PC-9 (cell line): ENCODE measurements around the gene PARK7. TPM values are rescaled to one million over a fixed set of nuclear protein-coding genes. Genes with fewer than 3 reads are reported as not detected.

Source experiments
- BruUV-seq: library from RNA; stranded (reverse); fragments of 400-500 nt; replicated peaks from 2 replicates; lab custom pipeline; 2021; lab: Mats Ljungman, UMichigan
- CTCF ChIA-PET: fragments of 300-600 bp; sonication (Branson Sonifier 250); formaldehyde crosslinking; loops from one replicate; lab custom pipeline; 2022; ENCODE audit warnings: antibody characterized with exemption; lab: Charles Lee
- POLR2A ChIA-PET: fragments of 300-600 bp; sonication (Branson Sonifier 250); formaldehyde crosslinking; loops from one replicate; lab custom pipeline; 2022; ENCODE audit warnings: antibody characterized with exemption; ENCODE audit not compliant: unreplicated experiment; lab: Charles Lee
- DNase-seq, 2 experiments: peaks; one replicate each; pipeline versions ENCODE4 v3.0.0 to v3.0.0-alpha.2; 2015 to 2022; ENCODE audit warnings: mixed read lengths in 1 of 2
- H2AFZ ChIP-seq: fragments of 200-600 bp; sonication (generic); 2 replicates; pipeline ENCODE4 v1.8.1; 2017; ENCODE audit warnings: antibody characterized with exemption
- H3F3A ChIP-seq: fragments of 200-600 bp; sonication (generic); 2 replicates; pipeline ENCODE4 v1.8.1; 2017; ENCODE audit warnings: antibody characterized with exemption, mild to moderate bottlenecking, low read depth; ENCODE audit not compliant: insufficient read depth
- H3K27ac ChIP-seq: fragments of 200-600 bp; sonication (generic); 2 replicates; pipeline ENCODE4 v1.6.1; 2016; ENCODE audit warnings: mixed run types
- H3K27me3 ChIP-seq: fragments of 200-600 bp; sonication (generic); 2 replicates; pipeline ENCODE4 v1.6.1; 2016; ENCODE audit warnings: low read depth, mixed run types; ENCODE audit not compliant: insufficient read depth
- H3K36me3 ChIP-seq: fragments of 200-600 bp; sonication (generic); 2 replicates; pipeline ENCODE4 v1.6.1; 2016; ENCODE audit warnings: low read depth, mixed run types
- H3K4me1 ChIP-seq: fragments of 200-600 bp; sonication (generic); replicated peaks from 2 replicates; pipeline ENCODE4 v1.6.1; 2016; ENCODE audit warnings: mixed run types; ENCODE audit not compliant: insufficient read depth
- H3K4me2 ChIP-seq: fragments of 200-600 bp; sonication (generic); 2 replicates; pipeline ENCODE4 v1.6.1; 2017; ENCODE audit warnings: mixed run types
- H3K4me3 ChIP-seq: fragments of 200-600 bp; sonication (generic); 2 replicates; pipeline ENCODE4 v1.6.1; 2016; ENCODE audit warnings: mixed run types
- H3K79me2 ChIP-seq: fragments of 200-600 bp; sonication (generic); 2 replicates; pipeline ENCODE4 v1.6.1; 2017; ENCODE audit warnings: low read depth, mixed run types
- H3K9me2 ChIP-seq: fragments of 200-600 bp; sonication (generic); 2 replicates; pipeline ENCODE4 v1.8.1; 2017; ENCODE audit warnings: mild to moderate bottlenecking; ENCODE audit not compliant: insufficient read depth
- H3K9me3 ChIP-seq: fragments of 200-600 bp; sonication (generic); 2 replicates; pipeline ENCODE4 v1.8.1; 2016; ENCODE audit warnings: low read depth; ENCODE audit not compliant: insufficient read depth
- H4K20me1 ChIP-seq: fragments of 200-600 bp; sonication (generic); 2 replicates; pipeline ENCODE4 v1.8.1; 2017; ENCODE audit not compliant: insufficient read depth
- CTCF ChIP-seq: fragments of 200-600 bp; sonication (generic); conservative IDR thresholded peaks from 2 replicates; pipeline ENCODE4 v1.6.1; 2017; ENCODE audit warnings: mixed run types, antibody characterized with exemption, mild to moderate bottlenecking, moderate library complexity
- EZH2 ChIP-seq: fragments of 200-600 bp; sonication (generic); IDR thresholded peaks from 2 replicates; pipeline ENCODE4 v1.8.0; 2017; ENCODE audit warnings: antibody characterized with exemption, low read depth
- intact Hi-C: fragments of 100-400 bp; cut with micrococcal nuclease; formaldehyde crosslinking; loops from one replicate; pipeline ENCODE4 v1.10.0; 2022; ENCODE audit not compliant: unreplicated experiment
- total RNA-seq: library from RNA; stranded (reverse); gene quantifications from 2 replicates; pipeline ENCODE4 v1.2.3, GENCODE V29; 2021

Gene PARK7
- total RNA-seq, 1 experiment from 2014 or later, result 291 TPM

GRCh38 chr1:8027748-8028570 lies 66.4 kb downstream of the PARK7 start:
- peaks cover 52% of the 10 kb centered on the region for H3K79me2 ChIP-seq
- peaks cover 43% of the 10 kb centered on the region for H3F3A ChIP-seq
- ChIA-PET POLR2A (interaction anchor here (0.5 to 1.2 kb wide), 18 partner anchors 10 to 675 kb away, joined by 3 to 11 read pairs (median 5); partner anchors contain the start of gene PARK7), CTCF (interaction anchor here (0.5 to 1.3 kb wide), 7 partner anchors 11 to 699 kb away, joined by 3 to 6 read pairs (median 3); no protein-coding TSS in a partner anchor)
- H3K9me3 ChIP-seq, result no peaks in the 10 kb centered on the region
- TF ChIP-seq CTCF (no peak), EZH2 (no peak)
- no peaks in the 10 kb centered on the region for H3K9me2 ChIP-seq
- BruUV-seq, result TSS peak; percentile 67
- no peak overlapping the region for H2AFZ ChIP-seq
- intact Hi-C loops, result loop anchor here (1.0 to 5.0 kb wide), 9 partner anchors 11 to 315 kb away; no protein-coding TSS in a partner anchor
- H4K20me1 ChIP-seq, result peaks cover 26% of the 10 kb centered on the region
- peak overlapping the region; percentile 93 for H3K4me2 ChIP-seq
- peaks cover 24% of the 10 kb centered on the region for H3K36me3 ChIP-seq
- H3K27me3 ChIP-seq, result no peaks in the 10 kb centered on the region
- peak overlapping the region; percentile 98 for H3K27ac ChIP-seq
- DNase-seq, result peak; percentile 37 to 90
- peaks cover 30% of the 10 kb centered on the region for H3K4me1 ChIP-seq
- peak overlapping the region; percentile 71 for H3K4me3 ChIP-seq

- ChIA-PET POLR2A (interaction anchor here (0.5 to 1.2 kb wide), 14 partner anchors 11 to 675 kb away, joined by 3 to 10 read pairs (median 4); no protein-coding TSS in a partner anchor), CTCF (interaction anchor here (0.5 to 1.3 kb wide), 7 partner anchors 12 to 698 kb away, joined by 3 to 6 read pairs (median 3); no protein-coding TSS in a partner anchor)
- peak overlapping the region; percentile 98 for H3K27ac ChIP-seq
- H3K9me3 ChIP-seq, result no peaks in the 10 kb centered on the region
- H3K36me3 ChIP-seq, result peaks cover 18% of the 10 kb centered on the region
- H3K4me2 ChIP-seq, result peak overlapping the region; percentile 93
- no peak for TF ChIP-seq CTCF
- H3K4me1 ChIP-seq, result peaks cover 30% of the 10 kb centered on the region
- H3F3A ChIP-seq, result peaks cover 38% of the 10 kb centered on the region
- H3K27me3 ChIP-seq, result no peaks in the 10 kb centered on the region
- peaks cover 46% of the 10 kb centered on the region for H3K79me2 ChIP-seq
- H3K9me2 ChIP-seq, result no peaks in the 10 kb centered on the region
- H4K20me1 ChIP-seq, result peaks cover 20% of the 10 kb centered on the region
- BruUV-seq, result no TSS peak
- no peak overlapping the region for H2AFZ ChIP-seq
- peak overlapping the region; percentile 71; the same call in 1 of the 2 replicates for H3K4me3 ChIP-seq
- no peak for DNase-seq
- intact Hi-C loops, result loop anchor here (1.0 to 5.0 kb wide), 8 partner anchors 11 to 315 kb away; no protein-coding TSS in a partner anchor
Observed at GRCh38 chr1:8028571-8028910, 67.0 kb downstream of the PARK7 start.

GRCh38 chr1:8031176-8031785 lies 69.8 kb downstream of the PARK7 start:
- Histone ChIP-seq H4K20me1 (no peaks in the 10 kb centered on the region), H3K9me2 (no peaks in the 10 kb centered on the region), H3K36me3 (no peaks in the 10 kb centered on the region), H3K4me1 (peaks cover 44% of the 10 kb centered on the region), H2AFZ (no peak overlapping the region), H3K27me3 (no peaks in the 10 kb centered on the region), H3K9me3 (no peaks in the 10 kb centered on the region), H3K4me2 (0 out of 2 replicates have a peak overlapping the region, but pooled peaks have one; percentile 19), H3F3A (peaks cover 27% of the 10 kb centered on the region), H3K79me2 (peaks cover 21% of the 10 kb centered on the region), H3K4me3 (no peak overlapping the region), H3K27ac (0 out of 2 replicates have a peak overlapping the region, but pooled peaks have one; percentile 26)
- no TSS peak for BruUV-seq
- ChIA-PET POLR2A (interaction anchor here (0.6 kb wide), 1 partner anchor 13 kb away, joined by 5 read pairs; no protein-coding TSS in a partner anchor), CTCF (interaction anchor here (0.6 to 1.0 kb wide), 5 partner anchors 9 to 319 kb away, joined by 3 to 7 read pairs (median 3); no protein-coding TSS in a partner anchor)
- intact Hi-C loops, result loop anchor here (1.0 kb wide), 1 partner anchor 49 kb away; no protein-coding TSS in a partner anchor
- TF ChIP-seq EZH2, result no peak
- TF ChIP-seq CTCF, result peak; percentile 77
- no peak for DNase-seq
